Astrocyte of the hippocampus (primary cell): ENCODE data around the gene METTL23.
"Not testable (repeated sequence)": the region's sequence is repeated elsewhere in the genome, so short reads cannot be mapped to it uniquely, and the experiment has no call there.

Experiments used
- DNase-seq: peaks from one replicate; pipeline ENCODE4 v3.0.0; 2011; ENCODE audit warnings: low read depth, low spot score

Gene METTL23

DNA sequence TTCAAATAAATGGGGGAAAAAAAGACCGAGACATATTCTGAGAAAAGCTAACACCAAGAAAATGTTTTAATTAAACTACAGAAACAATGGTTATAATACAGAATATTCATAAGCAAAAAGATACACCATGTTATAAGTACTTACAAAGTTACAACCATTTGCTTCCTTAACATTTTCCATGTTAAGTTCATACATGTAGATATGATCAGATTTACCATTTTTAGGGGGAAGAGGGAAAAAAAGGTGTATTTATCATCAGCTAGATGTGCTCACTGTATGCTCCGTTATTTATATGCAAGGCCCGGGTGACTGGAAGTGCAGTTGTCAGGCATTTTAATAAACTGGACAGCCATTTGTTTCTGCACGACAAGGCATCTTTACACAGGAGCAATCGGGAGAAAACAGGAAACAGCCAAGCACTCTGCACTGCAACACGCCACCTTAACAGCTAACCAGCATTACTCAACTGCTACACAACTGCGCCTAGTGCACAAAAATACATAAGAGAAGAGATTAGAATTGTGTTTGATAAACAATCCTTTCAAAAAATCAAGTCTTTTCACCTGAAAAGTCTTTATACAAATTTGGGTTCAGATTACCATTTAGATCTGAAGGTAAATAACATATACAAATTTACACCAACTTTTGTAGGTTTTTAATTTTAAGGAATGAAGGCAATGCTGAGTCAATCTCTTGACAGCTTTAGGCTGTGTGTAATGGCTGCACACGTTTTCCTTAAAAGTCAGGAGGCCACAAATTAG lies 7.6 kb downstream of the METTL23 start:
- peak; percentile 45 for DNase-seq

DNA sequence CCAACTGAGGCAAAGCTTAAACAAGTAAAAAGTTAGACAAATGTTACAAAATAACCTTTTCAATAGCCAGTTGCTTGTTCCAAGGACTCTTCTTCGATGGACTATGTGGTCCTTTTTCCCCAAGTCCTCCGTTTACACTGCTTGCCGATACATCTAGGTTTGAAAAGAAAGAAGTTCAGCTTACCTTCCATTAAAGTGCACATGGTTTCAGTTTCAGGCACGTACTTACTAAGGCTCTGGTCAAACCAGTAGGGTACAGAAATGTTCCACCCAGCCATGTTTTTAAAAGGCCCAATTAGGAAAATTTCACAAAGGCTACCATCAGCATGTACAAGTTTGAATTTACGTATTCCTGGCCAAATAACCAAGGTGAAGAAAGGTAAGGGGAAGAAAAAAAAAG lies 8.4 kb downstream of the METTL23 start:
- DNase-seq, result peak; percentile 52

DNA sequence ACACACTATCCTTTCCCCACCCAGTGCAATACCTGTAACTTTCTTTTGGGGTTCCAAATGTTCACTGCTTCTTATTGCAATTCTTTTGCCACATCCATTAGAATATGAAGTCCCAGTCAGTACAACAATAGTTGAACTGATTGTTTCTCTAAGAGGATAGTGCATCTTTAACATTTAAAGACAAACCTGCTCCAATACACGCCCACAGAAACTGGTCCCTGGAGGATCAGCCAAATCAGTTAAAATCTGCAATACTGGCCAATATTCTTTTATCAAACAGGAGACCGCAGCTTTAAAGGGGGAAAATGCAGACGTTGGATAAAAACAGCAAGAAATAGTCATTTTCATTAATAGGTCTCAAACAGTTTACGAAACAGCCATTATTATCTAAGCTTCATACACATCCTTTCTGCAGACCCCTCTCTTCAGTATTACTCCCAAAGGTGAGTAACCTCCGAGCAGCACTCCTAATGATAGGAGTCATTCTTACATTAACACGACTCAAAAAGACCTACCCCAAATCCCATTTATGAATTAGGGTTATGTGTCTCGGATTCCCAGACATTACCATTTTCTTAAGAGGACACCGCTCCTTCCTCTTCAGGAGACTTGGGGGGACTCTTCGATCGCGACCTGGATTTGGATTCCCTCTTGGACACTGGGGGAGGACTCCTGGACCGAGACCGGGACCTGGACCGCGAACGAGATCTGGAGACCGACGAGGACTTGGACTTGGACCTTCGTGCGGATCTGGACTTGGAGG lies 9.1 kb downstream of the METTL23 start:
- peak; percentile 15 for DNase-seq

DNA sequence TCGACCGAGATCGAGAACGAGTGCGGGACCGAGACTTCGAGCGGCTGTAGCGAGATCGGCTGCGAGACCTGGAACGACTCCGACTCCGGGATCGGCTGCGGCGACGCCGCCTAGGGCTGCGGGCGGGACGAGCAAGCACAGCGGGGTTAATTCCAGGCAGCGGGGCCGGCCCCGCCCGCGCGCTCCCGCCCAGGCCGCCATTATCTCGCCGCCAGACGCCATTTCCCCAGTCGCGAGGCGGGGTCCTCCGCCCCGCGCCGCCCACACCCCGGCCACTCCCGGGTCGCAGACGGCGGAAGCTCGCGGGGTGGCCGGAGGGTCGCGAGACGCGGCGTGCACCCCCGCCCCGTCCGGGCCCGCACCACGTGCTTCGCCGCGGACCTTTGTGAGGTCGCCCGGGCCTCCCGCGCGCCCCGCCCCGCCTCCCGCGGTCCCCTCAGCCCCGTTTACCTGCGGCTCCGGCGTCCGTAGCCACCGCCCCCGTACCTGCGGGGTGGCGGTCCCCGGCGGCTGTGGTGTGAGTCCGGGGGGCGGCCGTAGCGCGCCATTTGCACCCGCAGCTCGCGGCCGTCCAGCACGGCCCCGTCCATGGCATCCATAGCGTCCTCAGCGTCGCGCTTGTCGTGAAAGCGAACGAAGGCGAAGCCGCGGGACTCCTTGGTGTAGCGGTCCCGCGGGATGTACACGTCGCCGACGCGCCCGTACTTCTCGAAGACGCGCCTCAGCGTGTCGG lies 9.9 kb downstream of the METTL23 start:
- DNase-seq, result peak; percentile 87

DNA sequence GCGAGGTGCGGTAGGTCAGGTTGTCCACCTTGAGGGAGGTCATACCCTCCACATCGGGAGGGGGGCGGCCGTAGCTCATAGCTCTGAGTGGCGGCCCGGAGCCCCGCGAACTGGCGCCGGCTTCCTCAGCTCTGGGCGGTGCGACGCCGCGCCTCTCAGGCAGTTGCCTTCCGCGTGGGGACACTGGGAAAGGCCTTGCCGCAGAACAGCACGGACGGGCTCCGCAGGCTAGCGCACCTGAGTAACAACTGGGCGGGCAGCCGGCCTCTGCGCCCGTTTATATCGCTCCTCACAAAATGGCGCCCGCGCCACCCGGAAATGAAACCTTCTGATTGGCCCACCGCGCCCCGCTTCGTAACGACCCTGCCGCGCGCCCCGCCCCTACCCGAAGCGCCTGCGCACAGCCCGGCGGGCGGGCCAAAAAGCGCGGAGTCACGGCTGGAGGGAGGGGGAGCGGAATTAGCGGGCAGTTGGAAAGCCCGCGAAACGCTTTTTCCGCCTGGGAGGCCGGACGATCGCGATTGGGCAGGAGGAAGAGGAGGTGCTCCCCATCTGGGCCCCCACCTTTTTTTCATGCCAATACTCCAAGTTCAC lies 10.5 kb downstream of the METTL23 start, which contains the start of gene SRSF2:
Gene SRSF2, minus strand, starts transcription at position 250 of the 594 bp plus-strand sequence. Its CDS starts 171 bp downstream, at position 79.
- peak; percentile 99 for DNase-seq

DNA sequence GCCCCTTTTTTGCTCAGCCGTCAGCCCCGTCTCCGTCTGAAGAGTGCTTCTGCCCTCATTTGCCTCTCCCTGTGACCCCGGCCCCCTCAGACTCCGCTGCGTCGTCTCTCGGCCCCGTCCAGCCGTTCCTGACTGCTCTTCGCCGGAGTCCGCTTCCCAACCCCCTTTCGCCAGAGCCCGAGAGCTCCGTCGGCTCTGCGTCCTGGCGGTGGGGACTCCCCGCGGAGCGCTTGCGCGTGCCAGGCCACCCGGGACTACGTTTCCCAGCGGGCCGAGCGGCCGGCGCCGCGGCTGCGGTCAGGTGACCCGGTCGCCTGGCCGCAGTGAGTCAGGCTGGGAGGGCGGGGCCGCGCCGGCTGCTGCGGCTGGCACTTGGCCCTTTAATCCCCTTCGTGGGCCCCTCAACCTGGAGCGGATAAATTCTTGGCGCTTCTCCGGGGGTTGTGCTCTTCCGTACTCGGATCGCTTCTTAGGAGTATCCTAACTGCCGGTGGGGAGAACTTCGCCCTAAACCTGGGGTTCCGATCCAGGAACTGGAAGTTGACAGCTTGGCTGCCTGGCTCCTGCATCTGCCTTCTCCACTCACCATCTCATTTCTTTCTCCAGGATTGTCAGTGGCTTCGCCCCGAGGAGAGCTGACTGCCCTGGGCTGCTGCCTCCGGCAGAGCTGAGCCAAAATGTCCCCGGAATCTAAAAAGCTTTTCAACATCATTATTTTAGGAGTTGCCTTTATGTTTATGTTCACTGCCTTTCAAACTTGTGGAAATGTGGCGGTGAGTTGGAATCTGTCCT lies 11.2 kb downstream of the METTL23 start, which contains the start of gene MFSD11:
Gene MFSD11, plus strand, starts transcription at position 444 of the 792 bp plus-strand sequence. Its CDS starts 234 bp downstream, at position 678.
- DNase-seq, result peak; percentile 98

DNA sequence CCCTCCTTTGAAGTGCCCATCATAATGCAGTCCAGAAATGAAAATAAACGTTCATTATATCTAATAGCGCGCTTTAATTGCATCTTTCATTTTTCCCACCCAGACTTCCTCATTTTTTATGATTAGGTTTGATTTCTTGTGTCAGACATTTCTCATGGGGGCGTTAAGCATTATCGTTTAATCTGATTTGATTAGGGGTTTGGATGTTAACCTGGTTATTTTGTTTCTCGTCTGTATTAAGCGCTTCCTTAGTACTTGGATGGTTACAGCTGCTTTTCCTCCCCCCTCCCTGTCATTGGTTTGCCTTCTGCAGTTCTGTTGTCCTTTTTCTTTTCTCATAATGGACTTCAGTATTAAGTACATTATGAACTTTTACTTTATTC lies 11.8 kb downstream of the METTL23 start:
- DNase-seq, result peak; percentile 24

DNA sequence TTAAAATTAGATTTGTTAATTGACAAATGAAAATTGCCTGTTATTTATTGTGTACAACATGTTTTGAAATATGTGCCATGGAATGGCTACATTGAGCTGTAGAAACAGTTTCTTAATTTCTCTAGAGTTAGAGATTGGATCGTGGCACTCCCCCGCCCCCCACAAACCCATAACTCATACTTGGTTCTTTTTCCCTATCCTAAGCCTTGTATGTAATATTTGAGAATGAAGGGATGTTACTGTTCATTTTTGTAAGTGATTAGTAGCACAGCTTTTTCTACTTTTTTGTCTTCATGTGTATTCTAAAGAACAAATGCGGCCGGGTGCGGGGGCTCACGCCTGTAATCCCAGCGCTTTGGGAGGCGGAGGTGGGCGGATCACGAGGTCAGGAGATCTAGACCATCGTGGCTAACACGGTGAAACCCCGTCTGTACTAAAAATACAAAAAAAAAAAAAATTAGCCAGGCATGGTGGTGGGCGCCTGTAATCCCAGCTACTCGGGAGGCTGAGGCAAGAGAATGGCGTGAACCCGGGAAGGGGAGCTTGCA lies 13.0 kb downstream of the METTL23 start:
- not testable (repeated sequence) for DNase-seq

DNA sequence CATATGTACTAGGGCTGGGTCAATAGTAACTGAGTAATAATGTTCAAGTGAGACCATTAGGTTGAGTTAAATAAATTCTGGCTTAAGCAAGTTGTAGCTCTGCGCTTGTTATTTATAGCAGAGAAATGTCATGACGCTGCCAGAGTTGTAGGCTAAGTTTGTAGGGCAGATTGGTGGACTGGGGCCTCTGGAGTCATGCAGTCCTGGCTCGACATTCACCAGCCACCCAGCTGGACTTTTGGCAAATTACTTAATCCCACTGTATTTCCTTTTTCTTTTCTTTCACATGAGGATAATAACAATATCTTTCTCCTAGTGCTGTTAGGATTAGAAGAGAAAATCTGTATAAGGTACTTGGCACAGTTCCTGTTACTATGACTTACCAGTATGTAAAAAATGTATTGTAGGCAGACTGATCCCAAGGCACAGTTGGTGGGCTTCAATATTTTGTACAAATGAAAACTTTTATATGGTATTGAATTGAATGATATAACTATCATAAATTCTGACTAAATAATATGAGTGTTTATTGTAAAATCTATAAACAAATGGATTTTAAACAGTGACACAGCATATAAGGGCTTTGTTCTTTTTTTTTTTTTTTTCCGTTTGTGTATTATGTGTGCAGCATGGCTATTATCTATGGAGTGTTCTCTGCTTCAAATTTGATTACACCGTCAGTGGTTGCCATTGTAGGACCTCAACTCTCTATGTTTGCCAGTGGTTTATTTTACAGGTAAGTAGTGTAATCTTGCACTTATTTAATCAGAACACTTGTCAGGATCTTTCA lies 13.9 kb downstream of the METTL23 start:
- DNase-seq, result no peak

DNA sequence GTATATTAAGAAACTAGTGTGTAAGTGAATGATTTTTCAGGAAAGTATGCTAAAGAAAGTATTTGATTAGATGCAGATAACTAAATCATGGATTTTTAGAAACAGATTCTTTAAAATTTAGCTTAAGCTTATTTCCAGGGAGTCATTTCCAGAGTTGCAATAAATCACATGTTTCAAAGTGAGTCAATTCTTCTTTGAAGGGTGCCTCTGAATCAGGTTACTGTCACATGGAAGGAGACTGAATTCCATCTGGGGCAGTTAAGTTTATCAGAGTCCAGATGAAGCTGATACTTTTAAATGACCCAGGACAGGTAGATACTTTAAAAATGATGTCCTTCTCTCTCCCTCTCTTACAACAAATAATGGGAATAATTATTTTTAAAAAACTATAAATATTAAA lies 16.3 kb downstream of the METTL23 start:
- DNase-seq, result no peak

DNA sequence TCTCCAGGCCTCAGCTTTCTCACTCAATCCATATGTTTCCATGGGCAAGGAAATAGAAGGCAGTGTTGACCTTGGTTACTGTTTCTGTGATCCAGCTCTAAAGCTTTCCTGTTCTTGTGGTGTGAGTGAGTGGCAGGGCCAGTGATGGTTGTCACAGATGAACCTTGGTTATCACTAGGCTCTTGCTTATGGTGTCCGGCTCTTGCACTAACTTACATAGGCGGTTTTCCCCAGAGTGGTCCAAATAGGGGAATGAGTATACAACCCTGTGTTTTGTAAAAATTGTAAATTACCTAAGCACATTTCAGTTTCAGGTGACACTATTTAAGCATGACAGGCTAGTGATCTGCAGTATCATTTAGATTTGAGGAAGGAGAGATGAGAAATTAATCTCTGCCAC lies 18.1 kb downstream of the METTL23 start:
- no peak for DNase-seq

DNA sequence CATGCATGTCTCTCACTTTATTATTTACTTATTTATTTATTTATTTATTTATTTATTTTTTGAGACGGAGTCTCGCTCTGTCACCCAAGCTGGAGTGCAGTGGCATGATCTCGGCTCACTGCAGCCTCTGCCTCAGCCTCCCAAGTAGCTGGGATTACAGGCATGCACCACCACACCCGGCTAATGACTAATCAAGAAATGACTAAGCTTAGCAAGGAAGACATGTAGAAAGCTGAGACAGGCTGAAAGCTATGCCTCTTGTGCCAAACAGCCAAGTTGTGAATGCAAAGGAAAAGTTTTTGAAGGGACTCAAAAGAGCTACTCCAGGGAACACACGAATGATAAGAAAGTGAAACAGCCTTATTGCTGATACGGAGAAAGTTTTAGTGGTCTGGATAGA lies 19.1 kb downstream of the METTL23 start:
- not testable (repeated sequence) for DNase-seq

DNA sequence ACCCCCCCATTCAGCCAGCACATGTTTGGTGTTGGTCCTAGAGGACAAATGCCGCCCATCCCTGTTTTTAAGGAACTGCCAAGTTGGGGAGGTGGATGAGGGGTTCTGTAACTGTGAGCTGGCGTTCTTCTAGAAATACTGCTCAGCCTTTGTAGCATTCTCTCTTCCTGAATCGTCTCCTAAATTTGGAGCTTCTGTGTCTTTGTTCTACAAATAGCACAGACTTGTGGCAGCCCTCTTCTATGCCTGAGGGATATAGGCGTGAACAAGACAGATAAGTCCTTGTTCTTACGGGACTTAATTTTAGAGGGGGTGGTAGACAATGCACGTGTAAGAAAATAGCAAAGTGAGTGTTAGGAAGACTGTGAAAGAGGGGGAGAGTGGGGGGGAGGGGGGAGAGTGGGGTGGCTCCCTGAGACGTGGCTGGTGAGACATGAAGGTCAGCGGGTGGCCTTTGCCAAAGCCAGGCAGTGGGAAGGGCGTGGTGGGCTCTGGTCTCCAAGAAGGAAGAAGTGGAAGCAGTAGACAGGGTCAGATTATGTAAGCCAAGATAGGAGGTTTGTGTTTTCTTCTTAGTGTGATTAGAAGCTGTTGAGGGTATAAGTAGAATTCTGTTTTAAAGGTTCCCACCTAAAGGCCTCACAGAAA lies 21.2 kb downstream of the METTL23 start:
- DNase-seq, result no peak

DNA sequence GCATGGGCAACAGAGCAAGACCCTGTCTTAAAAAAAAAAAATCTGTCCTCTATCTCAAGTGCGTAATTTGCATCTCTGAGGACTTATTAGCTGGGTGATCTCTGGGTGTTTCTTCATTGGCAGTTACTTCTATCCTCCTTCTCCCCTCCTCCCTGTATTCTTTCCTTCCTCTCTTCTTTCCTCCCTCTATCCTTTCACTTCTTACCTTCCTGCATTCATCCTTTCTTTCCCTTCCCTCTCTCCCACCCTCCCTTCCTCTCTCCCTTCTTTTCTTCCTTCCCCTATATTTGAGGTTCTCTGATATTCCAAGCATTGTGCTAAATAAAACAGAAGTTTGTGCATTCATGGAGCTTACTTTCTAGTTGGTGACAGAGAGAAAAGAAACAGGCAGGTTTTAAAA lies 22.0 kb downstream of the METTL23 start:
- no peak for DNase-seq

DNA sequence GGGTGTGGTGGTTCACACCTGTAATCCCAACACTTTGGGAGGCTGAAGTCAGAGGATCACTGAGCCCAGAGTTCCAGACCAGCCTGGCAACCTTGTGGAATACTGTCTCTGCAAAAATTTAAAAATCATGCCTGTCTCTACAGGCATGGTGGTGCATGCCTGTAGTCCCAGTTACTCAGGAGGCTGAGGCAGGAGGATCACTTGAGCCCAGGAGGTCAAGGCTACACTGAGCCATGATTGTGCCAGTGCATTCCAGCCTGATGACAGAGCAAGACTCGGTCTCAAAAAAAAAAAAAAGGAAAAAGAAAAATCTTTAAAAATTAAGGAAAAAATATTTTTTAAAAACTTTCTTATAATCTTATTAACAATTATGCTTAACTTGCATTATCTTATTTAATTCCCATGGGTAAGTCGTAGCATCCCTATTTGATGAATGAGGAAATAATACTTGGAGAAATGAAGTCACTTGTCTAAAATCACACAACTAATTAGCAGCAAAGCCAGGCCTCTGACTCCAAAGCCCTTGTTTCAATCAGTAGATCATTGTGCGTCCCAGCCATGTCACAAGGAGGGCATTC lies 24.9 kb downstream of the METTL23 start:
- DNase-seq, result no peak

DNA sequence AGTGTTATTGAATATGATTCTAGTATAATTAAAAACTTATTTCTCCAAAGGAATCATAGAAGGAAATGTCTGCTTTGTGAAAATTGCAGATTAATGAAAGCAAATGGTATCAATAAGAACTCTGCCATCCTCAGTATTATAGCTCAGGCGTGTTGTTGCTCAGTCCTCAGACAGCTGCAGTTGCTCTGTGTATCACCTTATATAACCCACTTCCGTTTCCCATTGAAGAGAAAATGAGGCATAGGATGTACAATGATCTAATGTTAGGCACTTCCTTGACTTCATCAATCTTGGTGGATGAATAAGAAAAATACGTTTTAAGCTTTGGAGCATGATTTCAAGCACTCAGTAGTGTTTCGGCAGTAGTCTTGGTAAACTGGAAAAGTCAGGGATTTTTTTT lies 25.4 kb downstream of the METTL23 start:
- DNase-seq, result no peak

DNA sequence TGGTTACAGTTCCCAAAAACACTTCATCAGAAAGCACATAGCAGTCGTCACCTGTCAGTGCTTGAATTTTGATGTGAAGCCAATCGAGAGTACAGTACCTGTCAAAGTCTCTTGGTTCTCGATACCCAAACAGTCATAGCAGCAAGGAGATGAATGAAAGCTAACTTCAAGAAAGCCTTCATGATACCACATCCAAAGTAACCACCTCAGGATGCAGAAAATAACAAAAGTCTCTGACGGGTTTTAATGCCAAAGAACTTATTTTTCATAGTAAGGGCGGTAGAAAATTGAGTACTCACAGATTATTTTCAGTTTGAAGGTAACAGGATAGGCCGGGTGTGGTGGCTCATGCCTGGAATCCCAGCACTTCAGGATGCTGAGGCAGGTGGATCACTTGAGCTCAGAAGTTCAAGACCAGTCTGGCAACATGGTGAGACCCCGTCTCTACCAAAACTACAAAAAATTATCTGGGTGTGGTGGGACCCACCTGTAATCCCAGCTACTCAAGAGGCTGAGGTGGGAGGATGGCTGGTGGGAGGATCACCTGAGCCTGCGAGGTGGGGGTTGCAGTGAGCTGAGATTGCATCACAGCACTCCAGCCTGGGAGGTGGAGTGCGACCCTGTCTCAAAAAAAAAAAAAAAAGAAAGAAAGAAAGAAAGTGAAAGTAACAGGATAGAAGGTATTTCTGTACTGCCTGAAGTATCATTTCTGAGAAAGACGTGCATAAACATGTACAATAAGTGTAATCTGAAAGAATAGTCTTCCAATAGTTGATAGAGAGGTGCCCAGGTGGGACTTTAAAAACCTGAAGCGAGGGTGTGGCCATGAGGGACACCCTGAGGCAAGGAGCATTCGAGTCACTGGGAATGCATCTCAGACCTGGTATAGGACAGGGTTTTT lies 26.7 kb downstream of the METTL23 start:
- DNase-seq, result no peak

DNA sequence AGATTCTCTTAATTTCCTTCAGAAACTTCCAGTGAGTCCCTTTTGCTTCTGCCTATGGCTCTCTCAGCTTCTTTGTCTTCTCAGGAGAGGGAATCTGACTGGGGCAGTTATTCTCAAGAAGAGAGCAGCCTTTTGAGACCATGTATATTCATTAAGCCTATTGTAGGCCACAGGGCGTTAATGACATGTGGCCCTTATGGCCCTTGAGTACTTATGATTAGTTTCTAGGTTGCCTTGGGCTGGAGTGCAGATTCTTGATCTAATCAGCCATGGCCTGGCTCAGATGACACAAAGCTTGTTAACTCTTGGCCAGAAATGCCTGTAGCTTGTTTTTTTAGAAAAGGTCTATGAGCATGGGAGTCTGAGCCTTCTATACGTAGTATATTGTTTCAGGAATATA lies 28.6 kb downstream of the METTL23 start:
- no peak for DNase-seq
